ENCODE data around the gene PADI3.

The PADI3 gene

DNA sequence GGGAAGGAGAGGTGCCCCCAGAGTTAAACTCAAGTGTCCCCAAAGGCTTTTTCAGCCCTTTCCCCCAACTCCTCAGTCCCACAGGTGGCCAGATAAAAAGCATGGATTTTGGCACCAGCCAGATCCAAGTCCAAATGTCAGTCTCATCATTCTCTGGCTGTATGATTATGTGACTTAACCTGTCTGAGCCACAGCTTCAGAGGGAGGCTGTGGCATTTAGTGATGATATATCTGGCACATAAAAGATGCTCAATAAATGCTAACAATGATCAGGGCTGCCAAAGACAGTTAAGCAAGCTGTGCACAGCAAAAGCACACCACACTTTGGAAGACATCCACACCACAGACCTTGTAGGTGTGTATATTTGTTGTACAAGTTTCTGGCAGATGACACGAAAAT, 5.6 kb upstream of the PADI3 start:
- DNase-seq, result no peak

DNA sequence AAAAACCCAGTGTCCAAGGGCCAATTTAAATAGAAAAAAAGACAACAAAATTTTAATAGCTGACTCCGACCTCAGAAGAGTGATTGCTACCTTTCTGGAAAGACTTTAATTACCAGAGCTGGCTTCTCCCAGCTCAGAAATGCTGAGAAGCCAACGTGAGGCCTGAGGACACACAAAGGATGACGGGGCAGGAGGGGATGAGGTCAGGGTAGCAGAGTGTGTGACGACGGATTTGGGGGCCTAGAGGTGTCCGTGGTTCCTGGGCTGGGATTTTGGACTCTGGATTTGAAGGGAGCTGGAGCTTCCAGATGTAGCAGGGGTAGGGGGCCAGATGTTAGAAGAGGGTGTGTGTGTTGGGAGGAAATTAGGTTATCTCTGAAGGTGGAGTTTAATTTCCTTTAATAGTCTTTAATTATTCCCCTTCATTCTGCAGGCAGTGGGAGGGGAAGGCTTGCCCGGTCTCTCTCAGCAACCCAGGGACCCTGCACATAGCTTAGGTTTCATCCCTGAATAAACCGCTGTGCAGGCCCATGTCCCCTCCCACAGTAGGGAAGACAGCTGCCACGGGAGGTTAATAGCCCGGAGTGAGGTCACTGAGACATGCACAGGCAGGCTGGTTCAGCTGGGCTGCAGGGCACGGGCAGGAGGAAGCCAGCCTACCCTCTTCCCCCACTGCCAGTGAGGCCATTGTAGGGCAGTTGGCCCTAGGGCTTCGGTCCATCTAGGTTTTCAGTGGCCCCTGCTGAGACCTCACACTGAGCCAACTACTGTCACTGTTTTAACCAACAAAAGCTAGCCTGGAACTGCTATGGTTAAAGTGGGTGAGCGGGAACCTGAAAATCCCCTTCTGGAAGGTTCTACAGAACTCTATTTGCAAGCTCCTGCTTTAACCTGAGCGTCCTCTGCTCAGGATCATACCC, 3.8 kb upstream of the PADI3 start:
- no peak for DNase-seq

DNA sequence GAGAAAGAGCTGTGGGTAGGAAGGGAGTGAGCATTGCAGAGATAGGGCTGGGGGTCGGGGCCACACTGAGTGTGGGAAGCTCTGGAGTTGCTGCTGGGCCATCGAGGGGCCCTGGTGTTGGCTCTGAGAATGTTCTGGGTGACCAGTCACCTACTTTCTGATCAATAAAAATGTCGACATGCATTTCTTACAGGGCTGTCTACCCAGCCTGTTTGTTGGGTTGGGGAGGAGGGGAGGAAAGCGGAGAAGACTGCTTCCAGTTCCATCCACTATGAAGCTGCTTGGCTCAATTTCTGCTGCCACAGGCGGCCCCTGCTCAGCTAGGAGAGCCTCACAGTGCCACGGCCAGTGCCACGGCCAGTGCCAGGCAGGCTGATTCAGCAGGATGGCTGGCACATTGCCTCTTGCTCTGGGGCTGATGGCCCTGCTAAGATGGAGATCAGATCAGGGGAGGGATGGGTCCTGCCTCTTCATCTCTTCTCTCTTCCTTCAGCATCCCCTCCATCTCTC, 3.0 kb upstream of the PADI3 start:
- no peak for DNase-seq

- no peak for DNase-seq
Measured at GRCh38 chr1:17246971-17247370, 1.9 kb upstream of the PADI3 start.

DNA sequence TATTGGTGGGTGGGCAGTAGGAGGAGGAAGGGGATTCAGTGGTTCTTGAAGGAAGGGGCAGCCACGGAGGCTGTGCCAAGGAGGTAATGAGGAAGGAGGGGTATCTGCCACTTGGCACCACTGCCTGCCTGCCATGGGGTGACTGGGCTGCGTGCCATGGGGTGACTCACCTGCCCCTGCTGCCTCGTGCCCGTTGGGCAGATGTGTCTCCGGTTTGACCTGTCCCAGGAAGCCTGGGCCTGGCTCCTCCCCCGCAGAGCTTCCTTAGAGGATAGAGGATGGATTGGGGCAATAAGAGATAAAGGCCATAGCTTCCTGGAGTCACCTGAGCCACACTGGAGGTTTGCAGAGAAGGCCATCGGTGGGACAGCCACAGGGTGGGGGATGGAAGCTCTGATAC, 1.7 kb downstream of the PADI3 start:
- no peak for DNase-seq

GRCh38 chr1:17251246-17251645, 2.3 kb downstream of the PADI3 start:
- DNase-seq, result no peak

GRCh38 chr1:17251701-17252376, 2.9 kb downstream of the PADI3 start:
- no peak for DNase-seq

GRCh38 chr1:17255336-17255735, 6.4 kb downstream of the PADI3 start:
- no peak for DNase-seq

- no peak for DNase-seq
Measured at GRCh38 chr1:17258116-17258757, 9.3 kb downstream of the PADI3 start.

- DNase-seq, result no peak
Measured at GRCh38 chr1:17258758-17259130, 9.8 kb downstream of the PADI3 start.

DNA sequence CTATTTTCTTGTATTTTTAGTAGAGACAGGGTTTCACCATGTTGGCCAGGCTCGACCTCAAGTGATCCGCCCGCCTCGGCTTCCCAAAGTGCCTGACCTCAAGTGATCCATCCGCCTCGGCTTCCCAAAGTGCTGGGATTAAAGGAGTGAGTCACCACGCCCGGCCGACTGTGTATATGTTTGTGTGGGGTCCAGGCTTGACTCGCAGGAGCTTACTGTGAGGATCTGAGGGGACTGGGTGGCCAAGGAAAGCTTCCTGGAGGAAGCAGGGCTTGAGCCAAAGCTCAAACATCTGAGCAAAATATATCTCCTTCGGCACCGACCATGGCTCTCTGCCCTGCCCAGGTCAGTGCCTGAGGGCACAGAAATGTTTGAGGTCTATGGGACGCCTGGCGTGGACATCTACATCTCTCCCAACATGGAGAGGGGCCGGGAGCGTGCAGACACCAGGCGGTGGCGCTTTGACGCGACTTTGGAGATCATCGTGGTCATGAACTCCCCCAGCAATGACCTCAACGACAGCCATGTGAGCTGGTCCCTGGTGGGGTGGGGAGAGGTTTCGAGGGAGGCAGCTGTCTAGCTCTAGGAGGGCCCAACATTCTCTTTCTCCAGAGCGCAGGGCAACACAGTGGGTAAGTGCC, 10.5 kb downstream of the PADI3 start:
- DNase-seq, result no peak

DNA sequence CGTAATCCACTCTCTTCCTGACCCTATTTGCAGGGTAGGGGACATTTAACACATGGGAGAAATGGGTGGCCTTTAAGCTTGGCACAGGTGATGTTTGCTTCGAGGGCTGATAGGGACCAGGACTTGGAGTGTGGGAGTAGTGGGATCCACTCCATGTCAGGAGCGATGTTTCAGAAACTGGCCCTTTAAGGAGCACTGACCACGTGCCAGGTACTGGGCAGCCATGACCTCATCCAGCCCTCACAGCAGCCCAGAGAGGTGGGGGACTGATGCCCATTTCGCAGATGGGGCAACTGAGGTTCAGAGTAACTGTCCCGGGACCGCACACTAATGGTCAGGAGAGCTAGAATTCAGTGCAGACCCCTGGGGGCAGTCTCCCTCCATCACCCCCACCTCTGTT, 11.4 kb downstream of the PADI3 start:
- DNase-seq, result no peak

- no peak for DNase-seq
Measured at GRCh38 chr1:17260738-17261137, 11.8 kb downstream of the PADI3 start.

DNA sequence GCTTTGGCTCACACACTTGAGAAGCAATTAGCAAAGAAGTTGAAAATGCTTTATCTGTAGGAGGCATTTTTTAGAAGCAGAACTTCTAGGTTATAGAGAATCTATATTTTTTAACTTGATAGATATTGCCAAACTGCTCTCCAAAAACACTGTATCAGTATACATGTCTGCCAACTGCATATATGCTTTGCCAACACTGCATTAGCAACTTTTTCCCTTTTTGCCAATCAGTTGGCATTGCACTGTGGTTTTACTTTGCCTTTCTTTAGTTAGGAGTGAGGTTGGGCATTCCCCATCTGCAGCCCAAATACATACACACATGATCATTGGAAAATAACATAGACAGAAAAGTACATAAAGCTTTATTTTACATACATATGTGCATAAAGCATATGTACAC, 15.0 kb downstream of the PADI3 start:
- no peak for DNase-seq

GRCh38 chr1:17264470-17264869, 15.6 kb downstream of the PADI3 start:
- DNase-seq, result no peak

GRCh38 chr1:17265162-17265561, 16.3 kb downstream of the PADI3 start:
- DNase-seq, result no peak

DNA sequence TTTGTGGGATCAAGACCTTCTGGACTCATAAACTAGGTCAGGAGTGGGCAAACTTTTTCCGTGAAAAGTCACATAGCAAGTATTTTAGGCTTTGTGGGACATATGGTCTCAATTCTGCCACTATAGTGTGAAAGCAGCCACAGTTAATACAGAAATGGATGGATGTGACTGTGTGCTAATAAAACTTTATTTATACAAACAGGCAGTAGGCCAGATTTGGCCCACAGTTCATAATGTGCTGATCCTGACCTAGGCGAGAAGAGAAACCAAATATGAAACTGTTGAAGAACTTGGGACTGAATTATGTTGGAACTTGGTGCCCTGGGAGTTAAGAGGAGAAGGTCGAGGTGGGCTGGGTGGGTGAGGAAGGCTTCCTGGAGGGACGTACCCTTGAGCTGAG, 17.1 kb downstream of the PADI3 start:
- DNase-seq, result no peak

DNA sequence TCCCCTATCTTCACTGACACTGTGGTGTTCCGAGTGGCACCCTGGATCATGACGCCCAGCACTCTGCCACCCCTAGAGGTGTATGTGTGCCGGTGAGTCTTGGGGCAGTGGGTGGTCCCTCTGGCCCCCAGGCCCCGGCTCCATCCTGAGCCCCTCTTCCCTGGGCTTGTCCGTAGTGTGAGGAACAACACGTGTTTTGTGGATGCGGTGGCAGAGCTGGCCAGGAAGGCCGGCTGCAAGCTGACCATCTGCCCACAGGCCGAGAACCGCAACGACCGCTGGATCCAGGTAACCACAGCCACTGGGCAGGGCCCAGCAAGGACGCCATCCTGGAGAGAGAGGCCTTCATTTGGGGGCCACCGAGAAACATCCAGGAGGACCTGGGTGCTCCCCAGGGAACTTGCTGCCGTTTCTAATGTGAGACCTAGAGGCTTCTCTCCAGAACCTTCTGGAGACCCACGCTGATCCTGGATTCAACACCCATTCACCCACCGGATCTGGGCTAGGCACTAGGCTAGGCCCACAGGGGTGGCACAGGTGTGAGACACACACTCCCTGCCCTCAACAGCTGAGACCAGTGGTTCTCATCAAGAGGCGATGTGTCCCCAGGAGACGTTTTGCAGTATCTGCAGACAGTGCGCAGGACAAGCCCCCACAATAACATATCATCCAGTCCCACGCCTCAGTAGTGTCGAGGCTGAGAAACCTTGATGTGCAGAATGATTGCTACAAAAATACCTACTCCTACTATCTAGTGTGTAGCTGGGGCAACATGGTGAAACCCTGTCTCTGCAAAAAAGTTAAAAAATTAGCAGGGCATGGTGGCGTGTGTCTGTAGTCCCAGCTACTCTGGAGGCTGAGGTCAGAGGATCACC, 22.2 kb downstream of the PADI3 start:
- no peak for DNase-seq

GRCh38 chr1:17272066-17272465, 23.2 kb downstream of the PADI3 start:
- no peak for DNase-seq

GRCh38 chr1:17272646-17273045, 23.7 kb downstream of the PADI3 start:
- DNase-seq, result no peak

DNA sequence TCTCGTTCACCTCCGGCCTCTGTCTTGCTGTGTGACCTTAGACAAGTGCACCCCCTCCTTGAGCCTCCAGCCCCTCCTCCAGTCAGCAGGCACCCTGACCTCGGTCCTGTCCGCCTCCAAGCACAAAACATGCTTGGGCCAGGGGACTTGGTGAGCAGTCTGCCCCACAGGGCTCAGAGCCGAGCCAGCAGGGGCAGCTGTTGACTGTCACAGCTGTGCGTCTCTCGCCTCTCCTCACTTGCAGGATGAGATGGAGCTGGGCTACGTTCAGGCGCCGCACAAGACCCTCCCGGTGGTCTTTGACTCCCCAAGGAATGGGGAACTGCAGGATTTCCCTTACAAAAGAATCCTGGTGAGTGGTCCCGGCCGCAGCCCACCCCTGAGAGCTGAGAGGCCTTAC, 24.2 kb downstream of the PADI3 start:
- DNase-seq, result no peak

All from NK-92 treated with Interleukin-12 subunit alpha and Interleukin-12 subunit beta, amount 100 ng/mL, for 24 hours (cell line).